Smooth muscle cell of the brain vasculature (primary cell): ENCODE results near the gene FMN2.

Experiments used
- DNase-seq: peaks from one replicate; pipeline ENCODE4 v3.0.0-alpha.2; 2012; ENCODE audit warnings: low read depth, low spot score

Gene FMN2

DNA sequence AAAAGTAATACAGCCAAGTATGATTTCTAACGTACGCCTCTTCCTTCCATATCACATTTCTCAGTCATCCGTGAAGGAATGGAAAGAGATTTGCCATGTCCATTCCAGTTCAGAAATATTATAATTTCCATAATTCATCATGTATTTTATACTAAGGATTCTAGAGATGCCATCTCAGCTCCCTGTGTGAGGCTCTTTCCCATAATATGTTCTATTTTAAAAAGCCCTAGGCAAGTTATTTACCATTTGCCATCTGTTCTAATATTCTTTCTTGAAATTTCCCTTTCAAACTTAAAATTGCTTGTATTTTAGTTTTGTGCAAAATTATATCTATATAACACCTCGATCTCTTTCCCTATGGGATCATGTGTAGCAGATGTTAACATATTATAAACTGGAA is 106.7 kb downstream of the FMN2 start:
- DNase-seq = no peak

DNA sequence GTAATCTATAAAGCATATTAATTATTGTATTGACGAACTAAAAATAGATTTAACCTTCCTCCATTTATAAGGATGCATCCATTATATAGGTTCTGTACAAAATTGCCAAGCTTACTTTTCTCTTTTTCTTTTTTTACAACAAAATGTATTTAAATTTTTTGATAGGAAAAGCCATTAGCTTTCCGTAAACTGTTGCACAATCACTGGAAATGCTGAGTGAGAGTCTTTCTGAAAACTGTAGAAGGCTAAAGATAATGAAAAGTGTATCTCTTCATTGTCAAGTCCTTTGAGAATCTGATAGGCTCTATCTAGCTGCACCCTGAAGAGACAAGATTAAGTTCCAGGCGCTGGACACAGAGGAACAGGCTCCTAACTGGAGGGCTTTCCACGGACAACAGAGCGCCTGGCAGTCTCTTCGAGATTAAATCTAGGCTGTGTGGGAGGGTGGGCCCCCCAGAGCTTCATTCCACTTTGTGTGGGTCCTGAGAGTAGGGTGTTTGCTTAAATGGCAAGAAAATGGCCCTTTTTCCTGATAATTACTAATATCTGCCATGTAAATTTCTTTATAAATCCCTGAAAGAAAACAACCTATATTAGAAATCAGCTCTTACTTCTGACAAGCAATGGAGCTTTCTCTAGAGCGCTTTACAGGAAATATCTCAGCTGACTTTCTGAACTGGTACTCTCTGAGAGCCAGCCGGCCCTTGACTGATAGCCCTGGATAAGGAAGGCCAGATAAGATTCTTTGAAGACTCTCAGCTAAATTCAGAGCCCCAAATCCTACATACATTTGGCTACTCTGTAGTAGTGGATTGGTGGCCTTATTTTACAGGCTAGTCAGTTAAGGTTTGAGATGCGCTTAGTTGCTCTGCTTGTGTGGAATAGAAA is 108.3 kb downstream of the FMN2 start:
- no peak for DNase-seq

DNA sequence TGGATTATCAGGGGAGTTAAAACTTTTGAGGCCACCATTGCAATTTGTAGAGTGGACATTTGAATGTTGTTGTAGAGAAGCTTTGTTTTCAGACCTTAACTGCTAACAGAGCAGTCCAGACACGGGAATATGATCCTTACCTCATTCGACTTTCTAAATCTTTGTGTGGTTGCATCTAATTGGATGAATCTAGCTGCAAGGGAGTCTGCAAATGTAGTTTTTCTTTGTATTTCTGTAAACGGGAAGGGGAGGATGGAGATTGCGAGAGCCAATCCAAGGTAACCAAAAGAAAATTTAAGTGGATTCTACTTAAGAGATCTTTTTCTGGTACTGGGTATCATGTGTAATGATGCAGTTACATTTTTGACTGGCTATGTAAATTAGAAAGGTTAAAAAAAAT is 110.2 kb downstream of the FMN2 start:
- DNase-seq = no peak

DNA sequence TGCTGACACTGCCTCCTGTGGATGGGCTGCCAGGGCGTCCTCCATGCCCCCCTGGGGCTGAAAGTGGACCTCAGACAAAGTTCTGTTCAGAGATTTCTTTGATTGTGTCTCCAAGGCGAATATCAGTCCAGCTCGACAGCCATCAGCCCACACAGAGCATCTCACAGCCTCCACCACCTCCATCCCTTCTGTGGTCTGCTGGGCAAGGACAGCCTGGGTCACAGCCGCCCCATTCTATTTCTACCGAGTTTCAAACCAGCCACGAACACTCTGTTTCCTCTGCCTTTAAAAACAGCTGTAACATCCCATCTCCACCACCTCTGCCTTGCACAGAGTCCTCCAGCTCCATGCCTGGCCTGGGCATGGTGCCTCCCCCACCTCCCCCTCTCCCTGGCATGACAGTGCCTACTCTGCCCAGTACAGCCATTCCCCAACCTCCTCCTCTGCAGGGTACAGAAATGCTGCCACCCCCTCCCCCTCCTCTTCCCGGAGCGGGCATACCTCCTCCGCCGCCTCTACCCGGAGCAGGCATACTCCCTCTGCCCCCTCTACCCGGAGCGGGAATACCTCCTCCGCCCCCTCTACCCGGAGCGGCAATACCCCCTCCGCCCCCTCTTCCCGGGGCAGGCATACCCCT is 115.5 kb downstream of the FMN2 start:
- DNase-seq = no peak

DNA sequence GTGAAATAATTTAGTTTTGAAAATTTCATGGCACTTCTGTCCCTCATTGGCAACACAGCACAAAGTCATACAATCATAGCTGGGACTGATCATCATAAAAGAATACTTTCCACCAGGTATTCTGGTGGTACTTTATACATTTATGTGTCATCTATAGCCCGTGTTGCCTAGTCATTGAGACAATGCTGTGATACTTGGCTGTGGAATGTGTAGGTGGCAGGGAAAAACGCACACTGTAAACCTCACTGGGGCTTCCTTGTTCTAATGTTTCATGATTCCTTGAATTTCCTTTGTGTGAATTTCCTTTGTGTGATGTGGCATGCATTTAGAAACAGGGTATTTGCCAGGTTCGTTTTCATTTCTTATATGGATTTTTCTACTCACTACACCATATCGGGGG is 118.3 kb downstream of the FMN2 start:
- no peak for DNase-seq

DNA sequence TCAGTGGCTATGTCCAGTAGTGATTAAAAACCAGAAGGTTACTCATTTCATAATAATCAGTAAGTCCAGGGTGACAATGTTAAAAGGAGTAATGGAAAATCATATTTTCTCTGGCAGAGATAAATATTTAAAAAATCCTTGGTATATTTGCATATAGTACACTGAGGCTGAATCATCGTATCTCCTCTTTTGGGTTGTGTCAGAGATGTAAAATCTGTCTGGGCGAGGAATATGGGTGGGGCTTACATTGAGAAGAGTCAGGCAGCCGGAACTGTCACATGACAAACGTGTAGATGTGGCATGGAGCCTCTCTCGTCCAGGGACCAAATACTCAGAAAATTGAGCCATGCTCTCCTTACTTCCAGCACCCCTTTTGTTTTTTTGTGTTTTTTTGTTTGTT is 120.9 kb downstream of the FMN2 start:
- no peak for DNase-seq

DNA sequence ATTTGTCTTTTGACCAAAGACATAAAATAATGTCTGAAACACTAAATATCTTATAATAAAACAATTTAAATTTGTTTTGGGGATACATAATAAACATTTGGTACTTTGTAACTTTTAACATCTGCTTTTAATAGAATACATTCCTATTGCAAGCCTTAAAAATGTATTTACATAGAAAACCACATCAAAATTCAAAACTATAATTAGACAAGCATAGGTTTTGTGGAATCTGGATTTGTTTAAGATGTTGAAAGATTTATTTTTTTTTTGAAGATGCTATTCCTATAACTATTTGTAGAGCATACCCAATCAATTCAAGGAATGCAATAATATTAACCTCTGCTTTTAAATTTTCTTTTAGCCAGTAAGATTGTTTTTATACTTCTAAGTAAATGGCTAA is 125.7 kb downstream of the FMN2 start:
- DNase-seq = no peak

DNA sequence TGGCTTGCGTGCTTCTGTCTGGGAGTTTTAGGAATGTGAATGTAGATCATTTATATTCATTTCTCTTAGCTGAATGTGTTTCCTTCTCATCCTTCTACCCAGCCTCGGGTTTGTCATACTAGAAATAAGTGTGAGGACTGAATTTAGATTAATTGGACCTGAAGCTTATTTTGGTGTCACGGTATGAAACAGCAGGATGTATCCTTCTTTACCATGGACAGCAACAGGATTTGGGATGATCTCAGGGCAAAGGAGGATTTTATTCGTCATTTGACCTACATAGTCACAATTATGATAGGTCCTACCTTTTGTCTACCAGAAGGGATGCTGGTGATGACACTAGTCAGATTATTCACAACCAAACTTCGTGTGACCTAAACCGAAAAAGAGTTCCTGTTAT is 127.4 kb downstream of the FMN2 start:
- DNase-seq = no peak

DNA sequence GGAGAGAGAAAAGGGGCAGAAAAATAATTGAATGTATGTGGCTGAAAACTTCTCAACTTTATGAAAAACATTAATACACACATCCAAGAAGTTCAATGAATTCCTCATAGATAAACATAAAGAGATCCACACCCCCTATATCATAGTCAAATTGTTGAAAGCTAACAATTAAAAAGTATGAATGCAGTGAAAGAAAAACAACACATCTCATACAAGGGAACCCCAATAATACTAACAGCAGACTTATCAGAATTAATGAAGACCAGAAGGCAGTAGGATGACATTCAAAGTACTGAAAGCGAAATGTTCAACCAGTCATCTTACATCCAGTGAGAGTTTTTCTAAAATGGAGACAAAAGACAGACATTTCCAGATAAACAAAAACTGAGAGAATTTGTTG is 134.4 kb downstream of the FMN2 start:
- no peak for DNase-seq

DNA sequence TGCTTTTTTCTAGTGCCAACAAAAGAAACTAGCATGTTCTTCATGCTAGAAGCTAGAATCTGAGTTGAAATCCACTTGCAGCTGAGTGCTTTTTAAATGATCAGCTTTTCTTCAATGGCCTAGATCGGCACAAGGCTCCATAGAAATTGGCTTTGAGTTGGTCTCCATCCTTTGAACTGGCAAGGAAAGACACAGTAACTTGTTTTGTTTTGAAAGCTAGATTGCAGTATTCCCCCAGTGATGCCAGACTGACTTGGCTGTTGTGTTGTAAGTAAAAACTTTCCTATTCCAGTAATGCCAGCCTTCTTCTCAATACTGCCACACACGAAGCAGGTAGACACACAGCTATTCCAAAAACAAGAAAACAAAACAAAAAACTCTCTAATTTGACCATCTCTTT is 139.1 kb downstream of the FMN2 start:
- no peak for DNase-seq

DNA sequence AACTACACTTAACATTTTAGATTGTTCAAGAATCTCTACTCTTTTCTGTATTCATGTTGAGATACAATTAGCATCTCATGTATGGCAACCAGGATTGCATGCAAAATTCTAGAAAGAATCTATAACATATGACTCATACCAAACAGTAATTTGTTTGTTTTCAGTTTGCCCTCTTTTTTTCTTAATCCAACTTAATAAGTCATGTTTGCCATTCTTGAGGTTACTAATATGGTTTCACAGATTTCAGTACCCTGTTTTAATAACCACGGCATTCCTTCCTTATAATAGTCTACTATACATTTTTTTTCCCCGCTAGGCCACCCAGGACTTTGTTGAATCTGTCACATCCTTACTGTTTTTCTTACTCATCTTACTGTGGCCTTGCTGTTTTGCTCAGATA is 140.8 kb downstream of the FMN2 start:
- no peak for DNase-seq

DNA sequence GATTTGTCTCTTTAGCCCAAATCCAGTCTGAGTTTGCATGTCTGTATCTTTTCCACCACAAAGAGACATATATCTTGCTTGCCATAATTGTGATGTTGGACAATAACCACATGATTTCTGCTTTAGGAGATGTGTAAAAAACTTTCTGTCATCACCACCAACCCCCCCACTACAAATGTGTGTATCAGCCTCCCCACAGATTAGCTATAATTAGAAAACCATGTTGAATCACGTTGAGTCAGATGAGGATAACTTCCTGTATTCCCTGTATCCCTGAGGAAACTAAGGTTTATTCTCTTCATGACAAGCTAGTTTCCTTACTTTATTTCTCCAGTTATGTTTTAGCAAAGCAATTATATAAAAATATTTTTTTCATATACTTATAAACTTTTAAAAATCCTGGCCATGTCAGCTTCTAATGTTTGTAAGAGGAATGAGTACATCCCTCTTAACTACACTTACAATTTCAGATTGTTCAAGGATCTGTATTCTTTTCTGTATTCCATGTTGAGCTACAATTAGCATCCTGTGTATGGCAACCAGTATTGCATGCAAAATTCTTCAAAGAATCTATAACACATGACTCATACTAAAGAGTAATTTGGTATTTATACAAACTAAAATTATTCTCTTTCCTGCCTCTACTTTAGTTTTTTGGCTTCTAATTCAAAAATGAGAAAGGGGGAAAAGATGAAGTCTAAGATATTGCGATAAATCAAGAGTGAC is 143.0 kb downstream of the FMN2 start:
- no peak for DNase-seq

DNA sequence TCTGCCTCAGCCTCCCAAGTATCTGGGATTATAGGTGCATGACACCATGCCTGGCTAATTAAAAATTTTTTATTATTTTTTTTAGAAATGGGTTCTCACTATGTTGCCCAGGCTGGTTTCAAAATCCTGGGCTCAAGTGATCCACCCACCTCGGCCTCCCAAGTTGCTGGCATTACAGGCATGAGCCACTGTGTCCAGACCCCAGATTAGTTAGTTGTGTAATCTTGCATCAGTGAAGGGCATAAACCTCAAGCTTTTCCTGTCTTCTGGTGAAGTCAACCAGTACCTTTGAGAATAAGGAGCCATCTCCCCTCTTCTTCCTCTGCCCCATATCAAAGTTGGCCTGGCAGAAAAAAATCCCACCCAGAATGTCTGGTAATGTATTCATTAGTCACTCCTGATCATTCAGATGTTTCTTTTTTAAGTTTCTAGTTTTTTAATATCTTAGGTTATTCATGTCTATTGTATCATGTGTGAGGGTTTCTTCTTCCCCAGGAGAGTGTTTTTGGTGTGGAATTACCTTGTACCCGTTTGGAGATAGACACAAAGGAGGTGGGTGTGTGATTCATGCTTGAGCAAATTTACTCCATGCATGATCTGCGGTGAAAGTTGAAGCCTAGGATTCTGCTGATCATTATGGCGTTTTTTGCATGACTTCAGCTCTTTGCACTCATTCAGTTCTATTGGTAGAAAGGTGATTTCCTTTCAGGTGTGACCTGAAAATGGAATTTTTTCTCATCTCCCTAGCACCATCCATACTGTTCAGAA is 144.0 kb downstream of the FMN2 start:
- DNase-seq = no peak

DNA sequence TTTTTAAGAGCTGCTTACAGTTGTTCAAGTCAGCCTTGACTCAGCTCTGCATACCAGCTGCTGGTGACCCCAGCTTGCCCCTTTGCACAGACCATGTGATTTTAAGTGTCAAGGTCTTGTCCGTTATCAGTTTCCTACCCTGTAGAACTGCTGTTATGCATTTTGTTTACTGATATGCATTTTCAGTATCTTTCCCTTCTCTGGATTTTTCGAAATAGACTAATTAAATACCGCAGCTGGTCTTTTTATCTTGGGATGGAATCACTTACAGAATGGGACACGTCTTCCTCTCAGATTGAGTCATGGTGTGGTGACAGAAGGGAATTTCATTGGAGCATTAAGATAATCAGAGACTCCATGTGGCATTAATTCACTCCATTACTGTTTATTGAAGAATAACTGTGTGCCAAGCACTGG is 145.6 kb downstream of the FMN2 start:
- no peak for DNase-seq

DNA sequence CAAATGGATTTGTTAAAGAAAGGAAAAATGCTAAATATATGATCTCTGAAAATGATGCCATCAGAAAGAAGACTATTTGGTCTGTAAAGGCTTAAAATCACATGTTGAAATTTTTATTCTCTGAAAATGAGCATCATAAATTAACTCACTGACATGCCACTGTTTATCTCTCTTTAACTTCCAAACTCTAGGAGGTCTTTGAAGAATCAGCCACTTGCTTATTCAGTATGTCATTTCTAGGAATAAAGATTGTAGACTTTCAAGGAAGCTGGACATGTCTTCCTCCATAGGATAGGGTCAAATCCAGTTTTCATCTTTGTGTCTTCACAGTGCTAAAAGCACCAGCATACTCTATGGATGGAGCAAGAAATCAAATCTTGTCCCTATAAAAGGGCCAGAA is 147.6 kb downstream of the FMN2 start:
- no peak for DNase-seq

DNA sequence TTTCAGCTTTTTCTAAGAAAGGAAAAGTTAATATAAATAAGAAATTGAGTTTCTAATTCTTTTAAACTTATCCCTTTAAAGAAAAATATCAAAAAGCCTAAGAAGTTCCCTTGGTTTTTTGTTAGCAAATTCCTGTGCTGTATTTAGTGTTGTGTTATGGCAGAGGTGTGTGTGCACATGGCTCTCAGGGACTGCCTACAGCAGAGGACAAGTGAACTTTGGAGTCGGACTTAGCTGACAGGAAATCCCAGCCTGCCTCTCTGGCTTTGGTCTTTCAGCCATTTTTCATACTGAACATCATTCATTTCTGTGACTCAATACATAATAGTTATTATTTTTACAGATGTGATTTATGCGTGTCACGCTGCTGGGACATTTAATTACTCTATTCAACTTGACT is 149.6 kb downstream of the FMN2 start:
- no peak for DNase-seq

DNA sequence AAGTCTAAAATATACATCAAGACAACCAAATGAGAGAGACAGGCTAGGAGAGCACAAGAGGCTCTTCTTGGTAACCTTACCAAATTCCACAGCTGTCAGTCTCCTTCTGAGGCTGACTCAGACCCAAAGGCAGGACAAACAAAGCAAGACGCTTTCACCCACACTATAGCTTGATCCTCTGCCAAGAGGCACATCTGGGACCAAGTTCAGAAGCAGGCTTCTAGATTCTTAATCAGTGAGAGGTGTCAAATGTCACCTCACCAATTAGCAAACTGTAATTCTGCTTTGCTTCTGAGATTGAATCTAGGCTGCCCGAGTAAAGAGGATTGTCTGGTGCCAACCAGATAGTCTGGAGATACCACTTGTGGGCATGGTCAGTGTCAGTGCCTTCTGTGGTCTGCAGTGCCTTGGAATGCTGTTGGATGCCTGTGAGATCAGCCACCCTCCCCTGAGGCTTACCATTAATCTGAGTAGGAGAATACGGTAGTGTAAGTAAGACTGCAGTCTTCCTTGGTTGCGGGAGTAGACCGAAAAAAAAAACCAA is 151.0 kb downstream of the FMN2 start:
- DNase-seq = peak; percentile 43

DNA sequence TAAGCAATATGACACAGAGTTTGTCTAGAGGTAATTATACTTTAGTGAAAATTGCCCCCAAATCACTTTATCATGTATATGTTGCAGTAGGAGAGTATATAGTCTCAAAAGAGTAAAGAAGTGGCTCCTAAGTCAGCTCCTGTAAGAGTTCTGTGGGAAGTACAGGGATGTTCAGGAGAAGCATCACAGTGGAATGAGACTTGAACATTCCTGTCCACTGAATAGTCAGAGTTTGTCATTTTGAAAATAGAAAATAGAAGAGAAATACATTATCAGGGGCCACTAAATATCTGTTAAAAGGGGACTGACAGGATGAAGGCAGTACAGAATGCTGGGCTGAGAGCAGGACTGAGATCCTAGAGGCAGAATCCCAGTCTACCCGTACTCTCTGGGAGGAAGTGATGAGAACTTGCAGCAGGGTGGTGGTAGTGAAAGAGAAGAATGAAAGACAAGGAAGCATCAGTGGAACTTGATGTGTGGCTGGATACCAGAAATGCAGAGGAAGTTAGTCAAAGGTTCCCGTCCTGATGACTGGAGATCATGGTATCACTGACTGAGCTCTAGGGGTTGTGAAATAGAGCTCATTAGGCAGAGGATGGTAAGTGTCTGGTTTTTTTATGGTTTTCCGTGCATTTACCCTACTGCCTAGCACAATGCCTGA is 153.4 kb downstream of the FMN2 start:
- DNase-seq = no peak

DNA sequence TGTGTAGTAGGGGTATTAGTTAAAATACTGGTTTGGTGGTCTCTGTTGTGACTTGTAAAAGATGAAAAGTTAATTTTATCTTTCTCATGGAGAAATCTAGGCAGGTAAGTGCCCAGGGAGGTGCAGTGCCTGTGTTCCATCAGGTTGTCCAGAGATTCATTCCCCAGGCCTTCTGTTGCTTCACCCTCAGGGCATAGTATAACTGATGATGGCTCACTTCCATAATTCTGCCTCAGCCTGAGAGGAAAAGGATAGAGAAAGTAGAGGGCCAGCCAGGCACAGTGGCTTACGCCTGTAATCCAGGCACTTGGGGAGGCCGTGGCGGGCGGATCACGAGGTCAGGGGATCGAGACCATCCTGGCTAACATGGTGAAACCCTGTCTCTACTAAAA is 153.9 kb downstream of the FMN2 start:
- DNase-seq = no peak

DNA sequence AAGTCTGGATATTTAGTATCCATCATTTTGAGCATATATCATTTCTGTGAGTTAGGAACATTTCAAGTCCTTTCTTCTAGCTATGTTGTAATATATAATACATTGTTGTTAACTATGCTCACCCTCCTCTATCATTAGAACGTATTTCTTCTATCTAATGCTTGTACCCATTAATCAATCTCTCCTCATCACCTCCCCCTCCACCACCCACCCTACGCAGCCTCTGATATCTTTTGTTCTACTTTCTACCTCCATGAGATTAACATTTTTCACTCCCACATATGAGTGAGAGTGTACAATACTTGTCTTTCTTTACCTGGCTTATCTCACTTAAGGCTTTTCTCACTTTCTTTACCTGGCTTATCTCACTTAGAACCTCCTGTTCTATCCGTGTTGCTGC is 156.2 kb downstream of the FMN2 start:
- DNase-seq = no peak

DNA sequence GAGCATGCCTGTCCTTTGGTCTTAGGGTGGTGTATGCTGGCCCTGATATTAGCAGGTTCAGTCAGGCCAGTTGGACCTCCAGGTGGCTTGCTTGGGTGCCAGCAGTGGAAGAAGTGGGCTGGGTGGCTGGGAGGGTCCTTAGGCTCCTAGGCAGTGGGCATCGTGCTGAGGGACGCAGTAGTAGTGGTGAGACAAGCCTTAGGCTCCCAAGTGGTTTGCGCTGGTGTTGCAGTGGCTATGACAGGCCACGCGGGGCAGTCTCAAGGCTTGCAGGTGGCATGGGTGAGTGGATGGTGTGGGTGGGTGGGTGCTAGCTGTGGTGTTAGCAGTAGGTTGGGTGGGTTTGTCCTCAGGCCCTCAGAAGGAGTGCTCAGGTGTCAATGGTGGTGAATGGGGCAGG is 162.3 kb downstream of the FMN2 start:
- DNase-seq = no peak
